ENCODE measurements around the gene MYRIP.
"Not testable (repeated sequence)": the region's sequence is repeated elsewhere in the genome, so short reads cannot be mapped to it uniquely, and the experiment has no call there.

The MYRIP gene

DNA sequence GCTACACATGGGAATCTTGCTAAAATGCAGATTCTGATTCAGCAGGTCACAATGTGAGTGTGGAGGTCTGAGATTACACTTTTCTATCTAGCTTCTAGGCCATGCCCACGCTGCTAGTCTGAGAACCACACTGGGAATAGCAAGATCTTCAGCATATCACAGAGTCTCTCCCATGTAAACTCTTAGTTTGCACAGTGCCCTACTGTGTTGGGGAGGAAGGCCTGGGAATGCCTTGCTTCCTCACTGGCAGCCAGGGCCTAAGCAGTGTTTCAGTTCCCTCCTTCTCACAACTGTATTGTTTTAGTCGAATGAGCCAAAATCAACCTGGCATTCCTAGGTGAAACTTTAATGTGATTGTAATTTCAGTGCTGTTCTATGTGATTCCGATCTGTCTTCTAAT lies 320.1 kb downstream of the MYRIP start:
- Histone ChIP-seq H3K9me2 (replicated peaks; ENCODE audit: insufficient read depth, low read length) (no peaks in the 10 kb centered on the region), H3F3A (ENCODE audit: insufficient read depth) (no peaks in the 10 kb centered on the region), H3K79me2 (ENCODE audit: insufficient read depth, low read length) (no peaks in the 10 kb centered on the region), H2AFZ (ENCODE audit: low read depth, low read length, severe bottlenecking) (no peak overlapping the region), H3K36me3 (ENCODE audit: low read length) (no peaks in the 10 kb centered on the region), H3K4me3 (ENCODE audit: insufficient read depth, low read length, poor library complexity, severe bottlenecking) (no peak overlapping the region), H3K27ac (ENCODE audit: low read depth, low read length) (no peak overlapping the region), H4K20me1 (ENCODE audit: low read depth, low read length) (no peaks in the 10 kb centered on the region), H3K9me3 (ENCODE audit: insufficient read depth, low read length) (no peaks in the 10 kb centered on the region; the same call in 1 of the 2 replicates), H3K4me2 (ENCODE audit: low read depth, low read length, poor library complexity, severe bottlenecking) (no peak overlapping the region), H3K27me3 (ENCODE audit: low read length) (no peaks in the 10 kb centered on the region), H3K9ac (ENCODE audit: low read length) (no peak overlapping the region)
- no peak for TF ChIP-seq EZH2phosphoT487 (conservative IDR thresholded peaks at IDR 0.05; ENCODE audit: low read length)
- TF ChIP-seq, protein P1, sequence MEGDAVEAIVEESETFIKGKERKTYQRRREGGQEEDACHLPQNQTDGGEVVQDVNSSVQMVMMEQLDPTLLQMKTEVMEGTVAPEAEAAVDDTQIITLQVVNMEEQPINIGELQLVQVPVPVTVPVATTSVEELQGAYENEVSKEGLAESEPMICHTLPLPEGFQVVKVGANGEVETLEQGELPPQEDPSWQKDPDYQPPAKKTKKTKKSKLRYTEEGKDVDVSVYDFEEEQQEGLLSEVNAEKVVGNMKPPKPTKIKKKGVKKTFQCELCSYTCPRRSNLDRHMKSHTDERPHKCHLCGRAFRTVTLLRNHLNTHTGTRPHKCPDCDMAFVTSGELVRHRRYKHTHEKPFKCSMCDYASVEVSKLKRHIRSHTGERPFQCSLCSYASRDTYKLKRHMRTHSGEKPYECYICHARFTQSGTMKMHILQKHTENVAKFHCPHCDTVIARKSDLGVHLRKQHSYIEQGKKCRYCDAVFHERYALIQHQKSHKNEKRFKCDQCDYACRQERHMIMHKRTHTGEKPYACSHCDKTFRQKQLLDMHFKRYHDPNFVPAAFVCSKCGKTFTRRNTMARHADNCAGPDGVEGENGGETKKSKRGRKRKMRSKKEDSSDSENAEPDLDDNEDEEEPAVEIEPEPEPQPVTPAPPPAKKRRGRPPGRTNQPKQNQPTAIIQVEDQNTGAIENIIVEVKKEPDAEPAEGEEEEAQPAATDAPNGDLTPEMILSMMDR (IDR thresholded peaks at IDR 0.05; ENCODE audit: insufficient read depth, low read length, poor library complexity, severe bottlenecking) = no peak

DNA sequence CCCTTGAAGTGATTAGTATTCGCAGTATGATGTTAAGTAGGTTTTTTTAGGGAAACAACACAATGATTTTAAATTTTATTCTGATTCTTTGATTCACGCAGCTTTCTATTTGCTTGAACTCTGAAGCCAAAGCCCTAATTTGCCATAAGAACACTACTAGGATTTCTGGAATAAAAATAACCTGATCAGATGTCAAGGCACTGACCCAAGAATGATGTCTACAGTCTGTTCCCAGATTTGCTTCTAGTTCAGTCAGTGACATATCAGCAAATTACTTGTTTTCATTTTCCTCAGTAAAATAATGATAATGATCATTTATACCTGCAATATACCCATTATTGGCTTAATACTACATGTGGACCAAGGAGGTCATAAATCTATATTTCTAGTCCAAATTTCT lies 320.6 kb downstream of the MYRIP start:
- no peak overlapping the region for H3K9ac ChIP-seq (ENCODE audit: low read length)
- no peak overlapping the region for H2AFZ ChIP-seq (ENCODE audit: low read depth, low read length, severe bottlenecking)
- H3K9me3 ChIP-seq (ENCODE audit: insufficient read depth, low read length) = no peaks in the 10 kb centered on the region; the same call in 1 of the 2 replicates
- no peak overlapping the region for H3K4me3 ChIP-seq (ENCODE audit: insufficient read depth, low read length, poor library complexity, severe bottlenecking)
- H3K79me2 ChIP-seq (ENCODE audit: insufficient read depth, low read length) = no peaks in the 10 kb centered on the region
- H3K4me2 ChIP-seq (ENCODE audit: low read depth, low read length, poor library complexity, severe bottlenecking) = no peak overlapping the region
- H3K9me2 ChIP-seq (replicated peaks; ENCODE audit: insufficient read depth, low read length) = no peaks in the 10 kb centered on the region
- no peaks in the 10 kb centered on the region for H3K36me3 ChIP-seq (ENCODE audit: low read length)
- H3F3A ChIP-seq (ENCODE audit: insufficient read depth) = no peaks in the 10 kb centered on the region
- H3K27me3 ChIP-seq (ENCODE audit: low read length) = no peaks in the 10 kb centered on the region
- no peaks in the 10 kb centered on the region for H4K20me1 ChIP-seq (ENCODE audit: low read depth, low read length)
- H3K27ac ChIP-seq (ENCODE audit: low read depth, low read length) = no peak overlapping the region
- TF ChIP-seq, protein P1 (IDR thresholded peaks at IDR 0.05; ENCODE audit: insufficient read depth, low read length, poor library complexity, severe bottlenecking) = no peak
- TF ChIP-seq EZH2phosphoT487 (conservative IDR thresholded peaks at IDR 0.05; ENCODE audit: low read length) = no peak

DNA sequence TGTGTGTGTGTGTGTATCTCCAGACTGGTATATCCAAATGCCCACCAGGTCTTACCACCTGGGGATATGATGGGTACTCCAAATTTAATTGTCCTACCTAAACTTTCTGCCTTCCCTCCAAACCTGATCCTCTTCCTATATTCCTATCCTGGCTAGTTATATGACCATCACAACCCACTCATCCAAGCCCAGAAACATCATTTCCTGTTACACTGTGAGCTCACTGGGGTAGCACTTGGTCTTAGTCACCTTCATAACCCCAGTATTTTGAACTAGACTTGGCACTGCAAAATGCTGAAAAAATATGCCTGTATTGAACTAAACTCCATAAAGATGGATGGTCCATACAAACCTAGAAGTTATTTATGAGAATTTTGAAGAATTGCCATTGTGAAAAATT lies 321.3 kb downstream of the MYRIP start:
- Histone ChIP-seq H3K27ac (ENCODE audit: low read depth, low read length) (no peak overlapping the region), H3K27me3 (ENCODE audit: low read length) (no peaks in the 10 kb centered on the region), H2AFZ (ENCODE audit: low read depth, low read length, severe bottlenecking) (no peak overlapping the region), H4K20me1 (ENCODE audit: low read depth, low read length) (no peaks in the 10 kb centered on the region), H3K79me2 (ENCODE audit: insufficient read depth, low read length) (no peaks in the 10 kb centered on the region), H3F3A (ENCODE audit: insufficient read depth) (no peaks in the 10 kb centered on the region), H3K9me2 (replicated peaks; ENCODE audit: insufficient read depth, low read length) (no peaks in the 10 kb centered on the region), H3K9ac (ENCODE audit: low read length) (no peak overlapping the region), H3K36me3 (ENCODE audit: low read length) (no peaks in the 10 kb centered on the region), H3K9me3 (ENCODE audit: insufficient read depth, low read length) (no peaks in the 10 kb centered on the region; the same call in 1 of the 2 replicates), H3K4me3 (ENCODE audit: insufficient read depth, low read length, poor library complexity, severe bottlenecking) (no peak overlapping the region), H3K4me2 (ENCODE audit: low read depth, low read length, poor library complexity, severe bottlenecking) (no peak overlapping the region)
- TF ChIP-seq, protein P1 (IDR thresholded peaks at IDR 0.05; ENCODE audit: insufficient read depth, low read length, poor library complexity, severe bottlenecking) = no peak
- no peak for TF ChIP-seq EZH2phosphoT487 (conservative IDR thresholded peaks at IDR 0.05; ENCODE audit: low read length)

DNA sequence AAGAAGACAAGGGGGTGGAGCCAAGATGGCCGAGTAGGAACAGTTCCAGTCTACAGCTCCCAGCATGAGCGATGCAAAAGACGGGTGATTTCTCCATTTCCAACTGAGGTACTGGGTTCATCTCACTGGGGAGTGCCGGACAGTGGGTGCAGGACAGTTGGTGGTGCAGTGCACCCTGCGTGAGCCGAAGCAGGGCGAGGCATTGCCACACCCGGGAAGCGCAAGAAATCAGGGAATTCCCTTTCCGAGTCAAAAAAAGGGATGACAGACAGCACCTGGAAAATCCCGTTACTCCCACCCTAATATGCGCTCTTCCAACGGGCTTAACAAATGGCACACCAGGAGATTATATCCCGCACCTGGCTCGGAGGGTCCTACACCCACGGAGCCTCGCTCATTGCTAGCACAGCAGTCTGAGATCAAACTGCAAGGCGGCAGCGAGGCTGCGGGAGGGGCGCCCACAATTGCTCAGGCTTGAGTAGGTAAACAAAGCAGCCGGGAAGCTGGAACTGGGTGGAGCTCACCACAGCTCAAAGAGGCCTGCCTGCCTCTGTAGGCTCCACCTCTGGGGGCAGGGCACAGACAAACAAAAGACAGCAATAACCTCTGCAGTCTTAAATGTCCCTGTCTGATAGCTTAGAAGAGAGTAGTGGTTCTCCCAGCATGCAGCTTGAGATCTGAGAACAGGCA lies 324.6 kb downstream of the MYRIP start:
- H3F3A ChIP-seq (ENCODE audit: insufficient read depth); H3K27ac ChIP-seq (ENCODE audit: low read depth, low read length); H3K9me3 ChIP-seq (ENCODE audit: insufficient read depth, low read length); H3K4me3 ChIP-seq (ENCODE audit: insufficient read depth, low read length, poor library complexity, severe bottlenecking); H2AFZ ChIP-seq (ENCODE audit: low read depth, low read length, severe bottlenecking); H3K9ac ChIP-seq (ENCODE audit: low read length); H4K20me1 ChIP-seq (ENCODE audit: low read depth, low read length); H3K4me2 ChIP-seq (ENCODE audit: low read depth, low read length, poor library complexity, severe bottlenecking); H3K79me2 ChIP-seq (ENCODE audit: insufficient read depth, low read length); H3K36me3 ChIP-seq (ENCODE audit: low read length); H3K27me3 ChIP-seq (ENCODE audit: low read length); H3K9me2 ChIP-seq (replicated peaks; ENCODE audit: insufficient read depth, low read length): not testable (repeated sequence)

Data from SU-DHL-6 (cell line).